Measurements from ENCODE around the gene GPR17. TPM values are rescaled to one million over a fixed set of nuclear protein-coding genes. Genes with fewer than 3 reads are reported as not detected.

Gene GPR17
- total and polyA plus RNA-seq, 2 experiments from 2014 or later: not detected

GRCh38 chr2:127620866-127621265 lies 25.1 kb upstream of the GPR17 start:
- no peak for ATAC-seq
- Histone ChIP-seq H3K4me1 (ENCODE audit: insufficient read depth) (no peaks in the 10 kb centered on the region), H3K9me2 (ENCODE audit: insufficient read depth) (no peaks in the 10 kb centered on the region), H3K79me2 (replicated peaks; ENCODE audit: insufficient read depth) (no peaks in the 10 kb centered on the region), H3K4me3 (no peak overlapping the region), H4K20me1 (replicated peaks; ENCODE audit: insufficient read depth) (no peaks in the 10 kb centered on the region), H3F3A (replicated peaks; ENCODE audit: low read depth) (no peaks in the 10 kb centered on the region), H3K36me3 (ENCODE audit: insufficient read depth) (no peaks in the 10 kb centered on the region), H3K27me3 (ENCODE audit: insufficient read depth) (no peaks in the 10 kb centered on the region), H2AFZ (no peak overlapping the region), H3K27ac (ENCODE audit: low read depth) (no peak overlapping the region), H3K4me2 (no peak overlapping the region)
- Mint-ChIP-seq H3K27me3 (ENCODE audit: insufficient read depth, low read depth, poor library complexity) (peaks cover 2% of the 10 kb centered on the region), H3K27ac (no peak overlapping the region), H3K4me3 (no peak overlapping the region), H3K36me3 (ENCODE audit: low read depth) (no peaks in the 10 kb centered on the region), H3K4me1 (peaks cover under 1% of the 10 kb centered on the region; the same call in 2 of the 3 replicates), H3K9me3 (no peaks in the 10 kb centered on the region)
- no peak for TF ChIP-seq EZH2phosphoT487 (IDR thresholded peaks at IDR 0.05; ENCODE audit: unreplicated experiment)
- TF ChIP-seq STAT1 (IDR thresholded peaks at IDR 0.05; ENCODE audit: unreplicated experiment): no peak
- TF ChIP-seq EZH2 (IDR thresholded peaks at IDR 0.05; ENCODE audit: low read depth, unreplicated experiment): no peak
- TF ChIP-seq, protein P1, sequence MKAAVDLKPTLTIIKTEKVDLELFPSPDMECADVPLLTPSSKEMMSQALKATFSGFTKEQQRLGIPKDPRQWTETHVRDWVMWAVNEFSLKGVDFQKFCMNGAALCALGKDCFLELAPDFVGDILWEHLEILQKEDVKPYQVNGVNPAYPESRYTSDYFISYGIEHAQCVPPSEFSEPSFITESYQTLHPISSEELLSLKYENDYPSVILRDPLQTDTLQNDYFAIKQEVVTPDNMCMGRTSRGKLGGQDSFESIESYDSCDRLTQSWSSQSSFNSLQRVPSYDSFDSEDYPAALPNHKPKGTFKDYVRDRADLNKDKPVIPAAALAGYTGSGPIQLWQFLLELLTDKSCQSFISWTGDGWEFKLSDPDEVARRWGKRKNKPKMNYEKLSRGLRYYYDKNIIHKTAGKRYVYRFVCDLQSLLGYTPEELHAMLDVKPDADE (IDR thresholded peaks at IDR 0.05): no peak
- no peak for TF ChIP-seq NANOG (IDR thresholded peaks at IDR 0.05; ENCODE audit: borderline replicate concordance)
- TF ChIP-seq, protein P2, sequence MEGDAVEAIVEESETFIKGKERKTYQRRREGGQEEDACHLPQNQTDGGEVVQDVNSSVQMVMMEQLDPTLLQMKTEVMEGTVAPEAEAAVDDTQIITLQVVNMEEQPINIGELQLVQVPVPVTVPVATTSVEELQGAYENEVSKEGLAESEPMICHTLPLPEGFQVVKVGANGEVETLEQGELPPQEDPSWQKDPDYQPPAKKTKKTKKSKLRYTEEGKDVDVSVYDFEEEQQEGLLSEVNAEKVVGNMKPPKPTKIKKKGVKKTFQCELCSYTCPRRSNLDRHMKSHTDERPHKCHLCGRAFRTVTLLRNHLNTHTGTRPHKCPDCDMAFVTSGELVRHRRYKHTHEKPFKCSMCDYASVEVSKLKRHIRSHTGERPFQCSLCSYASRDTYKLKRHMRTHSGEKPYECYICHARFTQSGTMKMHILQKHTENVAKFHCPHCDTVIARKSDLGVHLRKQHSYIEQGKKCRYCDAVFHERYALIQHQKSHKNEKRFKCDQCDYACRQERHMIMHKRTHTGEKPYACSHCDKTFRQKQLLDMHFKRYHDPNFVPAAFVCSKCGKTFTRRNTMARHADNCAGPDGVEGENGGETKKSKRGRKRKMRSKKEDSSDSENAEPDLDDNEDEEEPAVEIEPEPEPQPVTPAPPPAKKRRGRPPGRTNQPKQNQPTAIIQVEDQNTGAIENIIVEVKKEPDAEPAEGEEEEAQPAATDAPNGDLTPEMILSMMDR (conservative IDR thresholded peaks at IDR 0.05; ENCODE audit: low read depth in 2 of 2): no peak
- no peak for DNase-seq (ENCODE audit: low spot score)

GRCh38 chr2:127621981-127622431 lies 23.9 kb upstream of the GPR17 start:
- no peak overlapping the region for H3K4me3 Mint-ChIP-seq
- no peaks in the 10 kb centered on the region for H3K4me1 ChIP-seq (ENCODE audit: insufficient read depth)
- H3F3A ChIP-seq (replicated peaks; ENCODE audit: low read depth): no peaks in the 10 kb centered on the region
- peaks cover 2% of the 10 kb centered on the region for H3K27me3 Mint-ChIP-seq (ENCODE audit: insufficient read depth, low read depth, poor library complexity)
- no peaks in the 10 kb centered on the region for H3K79me2 ChIP-seq (replicated peaks; ENCODE audit: insufficient read depth)
- H3K9me2 ChIP-seq (ENCODE audit: insufficient read depth): no peaks in the 10 kb centered on the region
- H4K20me1 ChIP-seq (replicated peaks; ENCODE audit: insufficient read depth): no peaks in the 10 kb centered on the region
- no peaks in the 10 kb centered on the region for H3K9me3 Mint-ChIP-seq
- H3K4me3 ChIP-seq: no peak overlapping the region
- H3K36me3 Mint-ChIP-seq (ENCODE audit: low read depth): no peaks in the 10 kb centered on the region
- no peaks in the 10 kb centered on the region for H3K27me3 ChIP-seq (ENCODE audit: insufficient read depth)
- H3K27ac ChIP-seq (ENCODE audit: low read depth): no peak overlapping the region
- peaks cover 3% of the 10 kb centered on the region; the same call in 2 of the 3 replicates for H3K4me1 Mint-ChIP-seq
- ATAC-seq (no peak), DNase-seq (ENCODE audit: low spot score) (no peak)
- H3K4me2 ChIP-seq: no peak overlapping the region
- H3K36me3 ChIP-seq (ENCODE audit: insufficient read depth): no peaks in the 10 kb centered on the region
- H2AFZ ChIP-seq: no peak overlapping the region
- H3K27ac Mint-ChIP-seq: no peak overlapping the region
- TF ChIP-seq ZNF462 (CRISPR knock-in tag; IDR thresholded peaks at IDR 0.05) (no peak), JUNB (IDR thresholded peaks at IDR 0.05; ENCODE audit: unreplicated experiment) (no peak), NANOG (IDR thresholded peaks at IDR 0.05; ENCODE audit: borderline replicate concordance) (no peak), CREB1 (CRISPR knock-in tag; IDR thresholded peaks at IDR 0.05; ENCODE audit: low read depth) (no peak)

Data from GM23338 (cell line).